Skeletal muscle satellite cell (primary cell): ENCODE data around the gene AKT3.

Source experiments
- H3K27me3 ChIP-seq: 2 replicates; pipeline ENCODE4 v1.7.0; 2013; ENCODE audit warnings: low read length; ENCODE audit not compliant: control insufficient read depth, insufficient read depth
- H3K36me3 ChIP-seq: 2 replicates; pipeline ENCODE4 v1.7.0; 2013; ENCODE audit warnings: mild to moderate bottlenecking, control low read depth, low read length; ENCODE audit not compliant: insufficient read depth
- H3K4me1 ChIP-seq: 2 replicates; pipeline ENCODE4 v1.7.0; 2013; ENCODE audit warnings: low read length; ENCODE audit not compliant: control insufficient read depth, insufficient read depth
- H3K4me2 ChIP-seq: 2 replicates; pipeline ENCODE4 v1.7.0; 2013; ENCODE audit warnings: mild to moderate bottlenecking, low read length
- H3K4me3 ChIP-seq: 2 replicates; pipeline ENCODE4 v1.7.0; 2013; ENCODE audit warnings: low read length
- H3K9ac ChIP-seq: 2 replicates; pipeline ENCODE4 v1.7.0; 2013; ENCODE audit warnings: mild to moderate bottlenecking, low read depth, low read length, moderate library complexity
- H3K9me3 ChIP-seq: replicated peaks from 2 replicates; pipeline ENCODE4 v1.7.0; 2013; ENCODE audit warnings: mild to moderate bottlenecking, control low read depth, low read length

The AKT3 gene

GRCh38 chr1:243441601-243442000 lies 408.4 kb downstream of the AKT3 start:
- H3K27me3 ChIP-seq, result no peaks in the 10 kb centered on the region
- H3K4me2 ChIP-seq, result no peak overlapping the region
- peaks cover 3% of the 10 kb centered on the region for H3K36me3 ChIP-seq
- H3K4me3 ChIP-seq, result no peak overlapping the region
- no peaks in the 10 kb centered on the region for H3K4me1 ChIP-seq
- H3K9me3 ChIP-seq, result no peaks in the 10 kb centered on the region
- H3K9ac ChIP-seq, result no peak overlapping the region

DNA sequence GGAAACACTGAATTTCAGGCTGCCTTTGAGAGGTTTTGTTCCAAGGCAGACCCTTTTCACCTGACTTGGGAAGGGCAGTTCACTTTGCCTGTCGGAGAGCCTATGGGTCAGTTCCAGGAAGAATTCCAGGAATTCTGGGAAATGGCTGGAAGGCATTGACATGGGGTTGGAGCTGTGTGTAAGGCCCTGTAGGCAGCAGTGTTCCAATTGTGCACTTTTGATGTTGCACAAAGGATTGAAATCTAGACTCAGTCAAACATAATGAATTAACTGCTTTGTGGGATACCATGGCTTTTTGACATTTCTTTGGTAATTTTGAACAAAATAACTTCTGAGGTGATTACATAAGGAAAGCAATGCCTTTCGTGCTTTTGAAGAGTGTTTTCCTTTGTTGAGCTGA lies 409.6 kb downstream of the AKT3 start:
- no peaks in the 10 kb centered on the region for H3K36me3 ChIP-seq
- no peaks in the 10 kb centered on the region for H3K9me3 ChIP-seq
- no peaks in the 10 kb centered on the region for H3K4me1 ChIP-seq
- H3K9ac ChIP-seq, result no peak overlapping the region
- H3K4me3 ChIP-seq, result no peak overlapping the region
- no peaks in the 10 kb centered on the region for H3K27me3 ChIP-seq
- no peak overlapping the region for H3K4me2 ChIP-seq

- Histone ChIP-seq H3K4me3 (no peak overlapping the region), H3K27me3 (no peaks in the 10 kb centered on the region), H3K9ac (no peak overlapping the region), H3K4me1 (no peaks in the 10 kb centered on the region), H3K36me3 (no peaks in the 10 kb centered on the region), H3K4me2 (no peak overlapping the region), H3K9me3 (no peaks in the 10 kb centered on the region)
Measured at GRCh38 chr1:243438815-243439214, 411.2 kb downstream of the AKT3 start.
